LoVo (cell line): Measurements from ENCODE around the gene SETD9.

Experiments
- DNase-seq: peaks from one replicate; pipeline ENCODE4 v3.0.0-alpha.2; 2016; ENCODE audit warnings: low spot score

SETD9 gene

DNA sequence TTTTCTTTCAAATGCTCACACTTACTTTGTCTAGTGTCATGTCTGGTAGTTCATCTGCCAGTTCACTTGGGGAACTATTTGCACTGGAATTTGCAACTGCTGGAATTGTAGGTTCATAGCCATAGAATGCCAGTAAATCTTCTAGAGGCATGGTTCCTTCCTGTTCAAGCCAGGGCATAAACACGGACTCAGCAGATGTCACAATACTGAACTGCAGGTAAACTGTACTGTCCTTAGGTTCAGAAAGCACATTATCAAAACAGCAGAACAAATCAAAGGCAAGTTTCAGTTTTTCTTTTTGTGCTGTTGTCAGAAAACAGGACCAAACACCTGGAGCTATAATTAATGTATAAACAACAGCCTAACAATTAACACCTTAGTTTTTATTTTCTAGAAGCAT is 29.5 kb downstream of the SETD9 start:
- DNase-seq = no peak

DNA sequence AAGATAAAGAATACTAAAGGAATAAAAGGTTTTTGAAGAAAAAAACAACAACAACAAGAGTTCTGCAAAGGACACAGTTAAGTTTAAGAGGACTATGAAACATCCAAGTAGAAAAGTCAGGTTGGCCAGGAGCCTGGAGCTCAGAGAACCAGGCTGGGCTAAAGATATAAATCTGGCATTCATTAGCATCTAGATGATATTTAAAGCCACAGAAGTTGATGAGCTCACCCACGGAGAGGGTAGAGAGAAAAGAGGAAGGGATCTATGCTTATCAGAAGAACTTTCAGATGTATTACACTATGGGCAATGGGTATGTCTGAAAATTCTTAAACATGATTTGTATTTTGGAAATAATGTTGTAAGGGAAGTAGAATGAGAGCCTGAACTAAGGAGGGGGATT is 32.6 kb downstream of the SETD9 start:
- no peak for DNase-seq

GRCh38 chr5:56947052-56947451 is 37.7 kb downstream of the SETD9 start:
- no peak for DNase-seq

DNA sequence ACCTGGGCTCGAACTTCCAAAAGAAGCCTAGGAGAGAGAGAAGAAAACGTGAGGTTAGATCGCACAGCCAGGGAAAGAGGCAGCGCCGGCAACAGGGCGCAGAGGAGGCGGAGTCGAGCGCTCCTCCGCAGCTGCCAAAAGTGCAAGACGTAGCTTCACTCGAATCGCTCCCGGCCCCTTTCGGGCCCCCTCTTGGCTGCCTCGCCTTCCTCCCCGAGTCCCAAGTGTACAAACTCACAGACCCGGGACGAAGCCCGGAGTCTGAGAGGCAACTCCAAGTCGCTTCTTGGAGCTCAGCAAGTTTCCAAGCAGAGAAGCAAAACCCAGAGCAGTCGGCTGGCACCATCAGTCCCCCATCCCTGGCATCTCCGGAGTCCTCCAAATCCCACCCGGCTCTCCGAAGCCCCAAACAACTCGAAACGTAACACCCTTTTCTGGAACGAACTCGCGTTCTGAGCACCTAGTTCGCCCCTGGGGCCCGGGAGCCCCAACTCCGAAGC is 41.3 kb downstream of the SETD9 start:
- peak; percentile 64 for DNase-seq

DNA sequence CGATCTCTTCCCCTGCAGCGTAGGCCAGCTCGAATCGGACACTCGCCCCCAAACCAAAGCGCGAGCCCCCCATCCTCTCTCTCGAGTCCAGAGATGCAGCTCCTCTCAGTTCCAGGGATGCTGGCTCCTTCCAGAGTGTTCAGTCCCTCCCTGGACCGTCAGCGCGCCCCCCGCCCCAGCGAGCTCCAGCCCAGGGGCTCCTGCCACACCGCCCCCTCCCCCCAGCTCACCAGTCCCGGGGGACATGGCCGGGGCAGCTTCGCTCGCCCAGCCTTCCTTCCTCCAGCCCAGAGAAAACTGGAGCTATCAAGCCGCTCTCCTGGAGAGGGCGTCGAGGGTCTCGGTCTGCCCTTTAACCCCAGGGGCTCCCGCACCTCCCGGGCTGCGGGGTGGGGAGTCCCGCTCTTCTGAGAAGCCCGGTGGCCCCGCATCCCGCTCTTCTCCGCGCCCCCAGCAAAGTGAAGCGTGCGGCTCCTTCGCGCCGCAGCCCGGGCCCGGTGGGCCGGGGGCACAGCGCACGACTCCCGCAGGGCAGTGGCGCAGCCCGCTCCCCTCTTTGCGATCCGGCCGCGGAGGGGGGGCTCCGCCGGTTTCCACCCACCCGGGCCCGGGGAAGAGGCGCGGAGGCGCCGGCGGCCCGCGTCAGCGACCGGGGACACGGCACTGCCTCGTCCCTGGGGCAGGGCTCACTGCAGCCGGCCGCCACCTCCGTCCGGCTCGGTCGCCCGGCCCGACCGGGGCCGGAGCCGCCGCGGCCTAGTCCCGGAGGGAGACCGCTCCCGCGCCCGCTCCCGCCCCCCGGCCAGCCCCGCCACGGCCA is 41.9 kb downstream of the SETD9 start:
- no peak for DNase-seq

- DNase-seq = peak; percentile 87
Measured at GRCh38 chr5:56951946-56952691, 42.7 kb downstream of the SETD9 start, which contains the start of gene MIER3. MIER3 (minus strand) TSS chr5:56952123; CDS start chr5:56952102, 21 bp downstream.

- no peak for DNase-seq
Measured at GRCh38 chr5:56954262-56954661, 44.9 kb downstream of the SETD9 start.

DNA sequence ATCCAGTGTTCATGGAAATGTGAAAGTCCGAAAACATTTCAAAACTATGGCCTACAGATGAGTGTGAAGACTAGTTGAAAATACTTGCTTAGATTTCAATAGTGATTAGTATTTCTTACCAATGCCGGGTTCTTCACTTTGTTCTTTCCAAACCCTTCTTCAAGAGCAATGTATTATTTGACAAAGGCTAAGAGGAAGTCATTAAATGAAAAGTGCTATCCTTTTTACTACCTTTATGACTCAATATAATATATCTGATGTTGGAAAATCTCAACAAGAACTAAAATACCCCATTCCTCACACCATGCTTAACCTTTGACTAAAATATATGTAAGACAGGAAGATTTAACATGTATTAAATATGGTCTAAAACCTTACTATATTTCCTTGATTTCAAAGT is 49.2 kb downstream of the SETD9 start:
- DNase-seq = no peak

DNA sequence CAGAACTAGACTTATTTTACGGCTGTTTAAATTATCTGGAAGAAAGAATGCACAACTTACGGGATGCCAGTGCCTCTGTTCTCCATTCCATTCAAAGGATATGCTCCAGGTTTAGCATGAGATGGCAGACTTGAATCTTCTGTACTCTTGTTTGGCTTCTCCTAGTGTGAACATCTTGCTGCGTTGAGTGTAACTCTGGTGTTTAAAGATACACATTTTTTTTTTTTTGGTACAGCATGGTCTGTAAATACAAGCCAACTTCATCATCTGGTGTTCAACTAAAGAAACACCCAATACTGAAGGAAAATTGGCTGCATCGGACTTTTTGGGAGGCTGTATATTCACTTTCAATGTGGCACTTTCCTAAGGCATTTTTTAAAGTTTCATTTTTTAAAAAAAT is 49.9 kb downstream of the SETD9 start:
- no peak for DNase-seq

DNA sequence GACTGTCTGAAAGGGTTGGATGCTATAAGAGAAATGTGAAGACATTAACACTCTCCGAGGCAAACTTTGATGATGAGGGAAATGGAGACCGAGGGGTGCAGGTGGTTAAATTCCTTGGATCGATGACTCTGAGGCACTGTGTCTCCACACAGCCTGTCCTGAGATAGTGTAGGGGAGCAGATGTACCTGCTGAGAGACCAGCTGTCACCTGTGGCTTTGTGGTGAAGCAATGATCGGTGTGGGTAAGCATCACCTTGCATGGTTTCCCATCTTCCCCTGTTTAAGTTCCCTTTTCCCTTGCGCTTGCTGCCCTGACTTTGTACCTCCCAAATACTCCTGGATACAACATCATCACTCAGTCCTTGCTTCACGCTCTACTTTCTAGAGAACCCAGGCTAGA is 52.4 kb downstream of the SETD9 start:
- no peak for DNase-seq

DNA sequence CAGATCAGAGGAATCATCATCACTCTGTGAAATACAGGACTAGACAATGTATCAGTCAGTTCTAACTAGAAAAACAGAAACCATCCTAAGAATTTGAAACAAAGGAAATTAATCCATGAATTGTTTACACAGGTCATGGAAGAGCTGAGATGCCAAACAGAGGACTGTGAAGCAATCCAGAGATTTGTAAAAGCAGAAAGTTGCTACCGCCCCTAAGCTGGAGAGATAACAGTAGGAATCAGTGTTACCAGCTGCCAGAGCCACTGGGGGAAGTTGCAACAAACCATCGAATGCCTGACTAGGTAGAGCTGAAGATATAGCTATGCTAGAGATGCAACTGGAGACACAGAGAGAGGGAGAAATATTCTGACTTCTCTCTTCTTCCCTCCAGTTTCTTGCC is 52.9 kb downstream of the SETD9 start:
- no peak for DNase-seq

- DNase-seq = no peak
Measured at GRCh38 chr5:56963246-56963645, 53.9 kb downstream of the SETD9 start.

- no peak for DNase-seq
Measured at GRCh38 chr5:56964173-56964572, 54.8 kb downstream of the SETD9 start.
